ENCODE results near the gene TXNDC5.

Gene TXNDC5

DNA sequence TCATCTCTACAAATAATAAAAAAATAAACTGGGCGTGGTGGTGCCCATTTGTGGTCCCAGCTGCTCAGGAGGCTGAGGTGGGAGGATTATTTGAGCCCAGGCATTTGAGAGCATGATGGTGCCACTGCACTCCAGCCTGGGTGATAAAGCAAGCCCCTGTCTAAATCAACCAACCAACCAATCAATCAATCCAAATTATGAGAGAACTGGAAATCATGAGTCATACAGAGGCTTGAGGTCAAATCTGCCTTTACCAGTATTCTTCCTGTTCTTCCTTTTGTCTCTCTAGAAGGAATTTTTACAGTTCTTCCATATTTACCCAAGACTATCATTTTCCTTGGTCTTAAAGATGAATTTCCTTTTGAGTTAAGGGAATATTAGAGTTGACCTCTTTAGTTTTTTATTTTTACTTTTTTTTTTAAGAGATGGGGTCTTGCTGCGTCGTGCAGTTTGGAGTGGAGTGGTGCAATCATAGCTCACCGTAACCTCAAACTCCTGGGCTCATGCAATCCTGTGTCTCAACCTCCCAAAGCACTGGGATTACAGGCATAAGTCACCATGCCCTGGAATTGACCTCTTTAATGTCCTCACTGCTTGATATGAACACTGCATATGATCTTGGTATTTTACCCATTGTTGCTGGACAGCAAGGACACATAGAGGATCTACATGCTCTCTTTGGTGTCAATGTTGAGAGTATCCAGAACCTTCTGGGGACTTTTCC lies 44.1 kb upstream of the TXNDC5 start:
- Histone ChIP-seq H3K36me3 (ENCODE audit: control insufficient read depth, insufficient read depth, low read length) (no peaks in the 10 kb centered on the region), H3K27me3 (replicated peaks; ENCODE audit: control insufficient read depth, insufficient read depth, low read length) (no peaks in the 10 kb centered on the region), H3K4me3 (replicated peaks; ENCODE audit: low read depth, low read length) (no peak overlapping the region)
- TF ChIP-seq, protein P1, sequence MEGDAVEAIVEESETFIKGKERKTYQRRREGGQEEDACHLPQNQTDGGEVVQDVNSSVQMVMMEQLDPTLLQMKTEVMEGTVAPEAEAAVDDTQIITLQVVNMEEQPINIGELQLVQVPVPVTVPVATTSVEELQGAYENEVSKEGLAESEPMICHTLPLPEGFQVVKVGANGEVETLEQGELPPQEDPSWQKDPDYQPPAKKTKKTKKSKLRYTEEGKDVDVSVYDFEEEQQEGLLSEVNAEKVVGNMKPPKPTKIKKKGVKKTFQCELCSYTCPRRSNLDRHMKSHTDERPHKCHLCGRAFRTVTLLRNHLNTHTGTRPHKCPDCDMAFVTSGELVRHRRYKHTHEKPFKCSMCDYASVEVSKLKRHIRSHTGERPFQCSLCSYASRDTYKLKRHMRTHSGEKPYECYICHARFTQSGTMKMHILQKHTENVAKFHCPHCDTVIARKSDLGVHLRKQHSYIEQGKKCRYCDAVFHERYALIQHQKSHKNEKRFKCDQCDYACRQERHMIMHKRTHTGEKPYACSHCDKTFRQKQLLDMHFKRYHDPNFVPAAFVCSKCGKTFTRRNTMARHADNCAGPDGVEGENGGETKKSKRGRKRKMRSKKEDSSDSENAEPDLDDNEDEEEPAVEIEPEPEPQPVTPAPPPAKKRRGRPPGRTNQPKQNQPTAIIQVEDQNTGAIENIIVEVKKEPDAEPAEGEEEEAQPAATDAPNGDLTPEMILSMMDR (IDR thresholded peaks at IDR 0.05; ENCODE audit: insufficient read depth, low read length, poor library complexity, severe bottlenecking), result no peak
- DNase-seq (ENCODE audit: extremely low read depth, insufficient read length), result no peak

DNA sequence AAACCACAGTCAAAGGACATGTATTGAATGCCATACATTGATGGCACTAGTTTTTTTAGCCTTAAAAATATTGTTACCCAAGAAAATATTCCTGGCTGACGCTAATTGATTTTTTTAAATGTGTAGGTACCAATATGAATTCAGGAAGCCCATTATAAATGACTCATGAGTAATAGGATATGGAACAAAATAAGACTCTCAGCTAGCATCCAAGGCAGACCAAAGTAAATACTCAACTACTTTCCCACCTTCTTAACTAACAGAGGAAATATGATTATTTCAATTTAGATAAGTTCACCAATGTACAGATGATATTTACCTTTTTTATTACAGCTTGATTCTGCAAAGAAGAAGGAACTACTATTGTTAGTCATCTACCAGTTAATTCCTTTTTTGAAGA lies 43.2 kb upstream of the TXNDC5 start:
- TF ChIP-seq, protein P1 (IDR thresholded peaks at IDR 0.05; ENCODE audit: insufficient read depth, low read length, poor library complexity, severe bottlenecking), result no peak
- Histone ChIP-seq H3K4me3 (replicated peaks; ENCODE audit: low read depth, low read length) (no peak overlapping the region), H3K36me3 (ENCODE audit: control insufficient read depth, insufficient read depth, low read length) (no peaks in the 10 kb centered on the region), H3K27me3 (replicated peaks; ENCODE audit: control insufficient read depth, insufficient read depth, low read length) (no peaks in the 10 kb centered on the region)
- DNase-seq (ENCODE audit: extremely low read depth, insufficient read length), result no peak

DNA sequence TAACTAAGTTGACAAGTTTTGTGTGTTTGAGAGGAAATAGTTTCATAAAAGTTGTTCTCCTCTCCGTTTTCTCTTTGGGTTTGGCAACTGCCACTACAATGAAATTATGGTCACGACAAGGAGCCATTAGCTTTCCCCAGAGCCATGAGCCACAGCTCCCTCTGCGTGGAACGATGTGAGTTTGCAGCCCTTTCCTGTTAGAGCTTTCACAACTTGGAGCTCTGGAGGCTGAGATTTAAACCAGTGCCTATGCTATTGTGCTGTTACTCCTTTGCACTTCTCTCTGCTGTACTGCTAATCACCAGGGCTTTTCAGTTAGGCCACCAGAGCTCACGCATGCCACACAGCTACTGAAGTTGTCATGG lies 29.3 kb upstream of the TXNDC5 start:
- H3K36me3 ChIP-seq (ENCODE audit: control insufficient read depth, insufficient read depth, low read length), result no peaks in the 10 kb centered on the region
- no peak overlapping the region for H3K4me3 ChIP-seq (replicated peaks; ENCODE audit: low read depth, low read length)
- no peak for DNase-seq (ENCODE audit: extremely low read depth, insufficient read length)
- no peaks in the 10 kb centered on the region for H3K27me3 ChIP-seq (replicated peaks; ENCODE audit: control insufficient read depth, insufficient read depth, low read length)
- TF ChIP-seq, protein P1 (IDR thresholded peaks at IDR 0.05; ENCODE audit: insufficient read depth, low read length, poor library complexity, severe bottlenecking), result peak; percentile 10

DNA sequence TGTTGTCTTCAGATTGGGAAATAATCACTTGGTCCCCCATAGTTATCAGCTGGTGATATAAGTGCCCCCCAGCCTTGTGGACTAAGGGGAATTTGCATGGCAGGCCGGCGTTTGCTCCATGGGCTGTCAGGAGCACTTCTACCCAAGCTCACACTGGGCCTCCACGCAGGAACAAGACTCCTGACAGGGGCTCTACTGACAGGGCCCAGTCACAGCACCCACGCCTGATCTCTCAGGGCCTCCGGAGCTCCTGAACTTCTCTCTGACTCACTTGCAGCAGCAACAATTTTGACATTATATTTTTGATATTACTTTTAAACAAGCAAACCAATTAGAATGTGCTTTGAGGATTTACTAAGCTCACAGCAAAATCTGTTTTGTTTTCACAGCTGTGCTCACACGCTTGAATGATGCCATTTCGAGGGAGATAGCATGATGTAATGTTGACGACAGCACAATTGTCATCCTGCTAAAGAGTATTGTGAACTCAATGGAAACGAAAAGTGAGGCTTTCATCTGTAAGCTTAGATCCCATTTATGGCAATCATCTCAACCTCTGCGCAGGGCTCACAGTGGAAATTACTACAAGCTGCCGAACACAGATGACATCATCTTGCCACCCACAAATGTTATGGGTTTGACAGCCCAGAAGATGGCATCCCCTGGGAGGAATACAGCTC lies 28.7 kb upstream of the TXNDC5 start:
- no peak overlapping the region for H3K4me3 ChIP-seq (replicated peaks; ENCODE audit: low read depth, low read length)
- TF ChIP-seq, protein P1 (IDR thresholded peaks at IDR 0.05; ENCODE audit: insufficient read depth, low read length, poor library complexity, severe bottlenecking), result no peak
- no peaks in the 10 kb centered on the region for H3K27me3 ChIP-seq (replicated peaks; ENCODE audit: control insufficient read depth, insufficient read depth, low read length)
- peak; percentile 40 for DNase-seq (ENCODE audit: extremely low read depth, insufficient read length)
- H3K36me3 ChIP-seq (ENCODE audit: control insufficient read depth, insufficient read depth, low read length), result no peaks in the 10 kb centered on the region

DNA sequence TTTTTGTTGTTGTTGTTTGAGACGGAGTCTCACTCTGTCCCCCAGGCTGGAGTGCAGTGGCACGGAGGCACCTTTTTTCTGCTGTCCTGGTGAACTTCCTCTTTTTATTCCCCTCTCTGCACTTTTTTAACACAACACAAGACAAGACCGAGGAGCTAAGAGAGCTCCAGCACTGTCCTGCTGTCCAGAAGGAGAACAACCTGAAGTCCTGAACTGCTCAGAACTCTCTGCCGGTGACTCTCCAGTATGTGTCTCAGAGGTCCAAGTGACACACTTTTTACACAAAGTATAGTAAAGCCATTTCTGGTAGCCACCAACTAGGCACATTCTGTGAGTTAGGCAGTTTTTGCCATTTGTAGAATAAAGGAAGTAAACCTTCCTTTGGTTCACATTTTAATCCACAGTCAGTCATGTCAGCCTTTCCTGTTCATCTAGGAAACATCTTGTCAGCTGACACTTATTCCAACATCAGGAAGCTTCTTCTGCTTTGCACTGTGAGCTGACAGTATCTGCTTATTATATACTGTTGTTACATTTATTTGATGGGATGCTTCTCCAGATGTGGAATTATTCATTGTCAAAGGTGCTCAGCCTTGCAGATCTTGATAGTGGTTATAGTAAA lies 28.1 kb upstream of the TXNDC5 start:
- TF ChIP-seq, protein P1 (IDR thresholded peaks at IDR 0.05; ENCODE audit: insufficient read depth, low read length, poor library complexity, severe bottlenecking), result no peak
- no peak for DNase-seq (ENCODE audit: extremely low read depth, insufficient read length)
- H3K36me3 ChIP-seq (ENCODE audit: control insufficient read depth, insufficient read depth, low read length), result no peaks in the 10 kb centered on the region
- H3K4me3 ChIP-seq (replicated peaks; ENCODE audit: low read depth, low read length), result no peak overlapping the region
- no peaks in the 10 kb centered on the region for H3K27me3 ChIP-seq (replicated peaks; ENCODE audit: control insufficient read depth, insufficient read depth, low read length)
